Hematopoietic multipotent progenitor cell treated with erythropoietin and hydrocortisone succinate and interleukin-3 and kit ligand, for 17 days (in vitro differentiated cells): ENCODE results near the gene BTBD2.

Source experiments
- DNase-seq: peaks from one replicate; pipeline ENCODE4 v3.0.0-alpha.2; 2015; ENCODE audit warnings: low spot score

BTBD2 gene

DNA sequence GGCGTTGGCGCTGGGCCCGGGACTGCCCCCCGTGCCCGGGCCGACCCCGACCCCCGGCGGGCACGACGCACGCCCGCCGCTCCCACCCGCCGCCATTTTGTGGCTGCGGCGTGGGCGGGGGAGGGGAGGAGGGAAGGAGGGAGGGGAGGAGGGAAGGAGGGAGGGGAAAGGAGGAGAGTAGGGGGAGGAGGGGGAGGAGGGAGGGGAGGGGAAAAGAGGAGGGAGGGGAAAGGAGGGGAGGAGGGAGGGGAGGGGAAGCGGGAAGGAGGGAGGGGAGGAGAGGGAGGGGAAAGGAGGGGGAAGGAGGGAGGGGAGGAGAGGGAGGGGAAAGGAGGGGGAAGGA lies at the start of gene BTBD2:
Gene BTBD2, minus strand, starts transcription at position 107 of the 343 bp plus-strand sequence. Its CDS starts 11 bp downstream, at position 96.
- peak; percentile 46 for DNase-seq

GRCh38 chr19:2064788-2065524 lies 49.4 kb upstream of the BTBD2 start:
- DNase-seq = no peak

DNA sequence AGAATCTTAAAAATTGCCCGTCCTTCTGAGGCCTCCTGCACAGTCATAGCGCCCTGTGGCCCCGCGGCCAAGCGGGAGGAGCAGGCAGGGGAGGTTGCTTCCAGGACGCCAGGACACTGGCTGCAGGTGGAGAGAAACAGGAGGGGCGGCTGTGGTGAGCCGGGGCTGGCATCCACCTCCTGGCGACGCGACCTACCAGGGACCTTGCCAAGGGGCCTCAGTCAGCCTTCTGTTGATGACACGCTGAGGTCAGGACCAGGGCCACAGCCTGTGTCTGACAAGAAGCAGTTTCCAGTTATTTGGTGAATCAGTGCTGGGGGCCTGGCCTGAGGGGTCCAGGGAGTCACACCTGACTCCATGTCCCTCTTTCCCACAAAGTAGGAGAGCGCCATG lies 48.9 kb upstream of the BTBD2 start:
- no peak for DNase-seq

- no peak for DNase-seq
Measured at GRCh38 chr19:2063824-2064223, 48.3 kb upstream of the BTBD2 start.

DNA sequence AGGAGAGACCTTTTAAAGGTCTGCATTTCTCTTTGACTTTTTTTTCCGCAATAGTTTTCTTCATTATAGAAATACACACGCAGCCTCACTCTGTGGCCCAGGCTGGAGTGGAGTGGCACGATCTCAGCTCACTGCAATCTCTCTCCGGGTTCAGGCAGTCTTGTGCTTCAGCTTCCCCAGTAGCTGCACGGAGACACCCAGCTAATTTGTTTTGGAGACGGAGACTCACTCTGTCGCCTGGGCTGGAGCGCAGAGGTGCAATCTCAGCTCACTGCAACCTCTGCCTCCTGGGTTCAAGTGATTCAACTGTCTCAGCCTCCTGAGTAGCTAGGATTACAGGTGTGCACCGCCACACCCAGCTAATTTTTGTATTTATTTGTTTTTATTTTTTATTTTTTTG lies 47.3 kb upstream of the BTBD2 start:
- DNase-seq = no peak

DNA sequence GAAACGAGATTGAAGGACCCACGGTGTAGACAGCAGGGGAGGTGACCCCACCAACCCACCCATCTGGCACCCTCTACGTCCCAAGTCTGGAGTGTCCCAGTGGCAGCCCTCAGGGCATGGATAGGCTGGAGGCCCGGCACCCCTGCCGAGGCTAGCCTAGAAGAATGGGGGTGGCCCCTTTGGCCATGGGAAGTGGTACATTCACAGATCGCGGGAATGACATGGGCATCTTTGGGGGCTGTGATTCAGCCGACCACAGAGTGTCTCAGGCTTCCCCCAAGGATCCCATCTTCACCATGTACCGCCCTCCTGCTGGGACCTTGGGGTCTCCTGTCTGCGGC lies 46.8 kb upstream of the BTBD2 start:
- no peak for DNase-seq

DNA sequence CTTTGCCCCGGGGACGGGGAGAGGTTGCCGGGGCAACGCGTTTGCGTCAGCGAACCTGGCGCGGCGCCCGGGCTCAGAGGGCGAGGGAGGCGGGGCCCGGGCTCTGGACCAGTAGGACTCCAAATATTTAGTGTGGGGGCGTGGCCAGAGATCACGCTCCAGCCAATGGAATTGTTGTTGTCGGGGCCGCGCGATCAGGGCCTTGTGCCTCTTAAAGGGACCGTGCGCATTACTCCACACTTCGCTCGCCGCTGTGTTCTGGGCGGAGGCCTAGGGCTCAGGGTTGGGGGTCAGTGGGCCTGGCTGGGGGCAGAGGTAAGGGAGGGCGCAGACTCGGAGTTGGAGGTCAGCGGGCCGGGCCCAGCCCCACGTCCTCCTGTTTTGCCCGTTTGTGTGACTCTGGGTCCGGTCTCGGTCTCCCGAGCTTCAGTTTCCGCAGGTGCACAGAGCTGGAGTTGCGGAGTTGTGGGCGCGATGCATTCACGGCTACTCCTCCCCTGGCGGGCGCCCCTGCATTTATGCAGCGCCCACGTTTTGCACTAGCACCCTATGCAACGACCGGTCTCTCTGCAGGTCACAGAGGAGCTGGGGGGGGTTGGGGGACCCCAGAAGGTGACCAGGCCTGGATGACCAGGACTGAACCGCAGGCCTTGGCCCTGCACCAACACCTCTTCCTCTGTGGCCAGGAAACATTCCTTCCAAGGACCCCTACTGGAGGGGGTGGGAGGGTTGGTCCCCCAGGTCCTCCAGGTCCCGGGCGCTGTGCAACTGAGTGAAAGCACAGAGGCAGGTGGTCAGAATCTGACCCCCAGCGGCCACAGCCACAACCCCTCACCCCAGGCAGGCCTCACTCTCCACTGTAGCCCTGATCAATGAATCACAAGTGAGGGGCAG lies 46.2 kb upstream of the BTBD2 start:
- peak; percentile 100 for DNase-seq

- no peak for DNase-seq
Measured at GRCh38 chr19:2060884-2061494, 45.5 kb upstream of the BTBD2 start.

DNA sequence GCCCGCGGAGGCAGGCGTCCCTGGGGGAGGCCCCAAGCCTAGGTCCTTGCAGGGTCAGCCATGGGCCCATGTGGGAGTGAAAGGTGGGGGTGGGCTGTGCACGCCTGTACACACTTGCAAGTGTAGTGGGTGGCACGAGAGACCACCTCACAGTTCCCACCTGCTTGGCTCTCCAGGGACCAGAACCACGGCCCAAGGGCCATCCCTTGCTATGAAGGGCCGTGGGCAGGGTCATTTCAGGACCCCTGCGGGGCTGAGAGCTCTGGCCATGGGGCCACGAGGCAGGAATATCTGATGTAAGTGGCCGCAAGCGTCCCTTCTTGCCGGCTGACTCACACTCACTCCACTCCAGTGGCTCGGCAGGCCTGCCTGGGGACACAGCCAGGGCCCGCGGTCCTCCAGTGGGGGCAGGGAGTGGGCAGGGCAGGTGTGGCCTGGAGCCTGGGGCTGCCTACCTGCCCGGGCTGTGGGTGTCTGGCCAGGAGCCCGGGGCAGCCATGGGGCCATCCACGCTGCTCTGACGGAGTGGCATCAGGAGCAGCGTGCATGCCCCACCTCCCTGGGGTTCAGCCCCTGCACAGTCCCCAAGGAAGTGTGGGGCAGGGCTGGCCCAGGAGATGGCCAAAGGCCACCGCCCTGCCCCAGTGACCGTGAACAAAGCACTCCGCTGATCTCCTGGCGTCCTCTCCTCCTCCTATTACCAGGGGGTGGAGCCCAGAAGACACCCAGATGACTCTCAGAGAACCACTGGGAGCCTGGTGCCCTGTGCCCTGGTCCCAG lies 44.1 kb upstream of the BTBD2 start:
- peak; percentile 73 for DNase-seq

DNA sequence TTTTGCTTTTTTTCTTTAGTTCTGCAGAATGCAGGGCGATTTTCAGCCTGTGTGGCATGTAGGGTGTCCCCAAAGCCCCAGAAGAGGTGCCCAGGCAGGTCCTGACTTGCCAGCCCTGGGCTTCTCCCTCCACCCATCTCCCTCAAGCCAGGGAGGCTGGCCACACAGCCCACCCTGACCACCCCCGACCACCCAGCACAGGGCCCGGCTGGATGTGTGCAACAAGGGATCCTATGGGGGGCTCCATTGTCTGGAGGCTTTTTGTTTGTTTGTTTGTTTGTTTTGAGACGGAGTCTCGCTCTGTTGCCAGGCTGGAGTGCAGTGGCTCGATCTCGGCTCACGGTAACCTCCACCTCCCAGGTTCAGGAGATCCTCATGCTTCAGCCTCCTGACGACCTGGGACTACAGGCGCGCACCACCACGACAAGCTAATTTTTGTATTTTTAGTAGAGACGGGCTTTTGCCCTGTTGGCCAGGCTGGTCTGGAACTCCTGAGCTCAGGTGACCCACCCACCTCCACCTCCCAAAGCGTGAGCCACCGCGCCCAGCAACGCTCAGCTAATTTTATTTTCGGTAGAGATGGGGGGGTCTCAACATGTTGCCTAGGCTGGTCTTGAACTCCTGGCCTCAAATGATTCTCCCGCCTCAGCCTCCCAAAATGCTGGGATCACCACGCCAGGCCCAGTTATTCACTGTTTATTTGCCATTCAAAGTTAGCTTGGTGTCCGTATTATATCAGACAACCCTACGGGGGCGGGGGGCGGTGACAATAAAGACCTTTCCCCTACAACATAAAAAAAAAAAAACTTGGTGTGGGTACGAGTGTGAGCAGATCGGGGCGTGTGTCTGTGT lies 43.3 kb upstream of the BTBD2 start:
- no peak for DNase-seq

GRCh38 chr19:2057484-2058469 lies 42.3 kb upstream of the BTBD2 start:
- DNase-seq = no peak

- DNase-seq = no peak
Measured at GRCh38 chr19:2056837-2057192, 41.3 kb upstream of the BTBD2 start.

GRCh38 chr19:2055931-2056836 lies 40.7 kb upstream of the BTBD2 start:
- peak; percentile 69 for DNase-seq

DNA sequence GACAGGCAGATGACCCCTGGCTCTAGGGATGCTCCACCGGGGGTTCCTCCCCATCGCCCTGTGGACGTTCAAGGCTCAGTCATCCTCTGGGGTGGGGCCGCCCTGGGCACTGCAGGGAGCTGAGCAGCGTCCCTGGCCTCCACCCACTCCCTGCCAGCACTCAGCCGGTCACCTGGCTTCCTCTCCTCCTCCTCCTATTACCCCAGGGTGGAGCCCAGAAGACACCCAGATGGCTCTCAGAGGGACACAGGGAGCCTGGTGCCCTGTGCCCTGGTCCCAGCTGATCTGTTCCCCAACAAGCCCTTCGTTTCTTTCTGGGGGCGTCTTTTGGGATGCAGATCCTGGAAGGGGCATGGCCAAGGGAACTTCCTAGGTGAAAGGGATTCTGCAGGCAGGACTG lies 39.2 kb upstream of the BTBD2 start:
- peak; percentile 52 for DNase-seq

DNA sequence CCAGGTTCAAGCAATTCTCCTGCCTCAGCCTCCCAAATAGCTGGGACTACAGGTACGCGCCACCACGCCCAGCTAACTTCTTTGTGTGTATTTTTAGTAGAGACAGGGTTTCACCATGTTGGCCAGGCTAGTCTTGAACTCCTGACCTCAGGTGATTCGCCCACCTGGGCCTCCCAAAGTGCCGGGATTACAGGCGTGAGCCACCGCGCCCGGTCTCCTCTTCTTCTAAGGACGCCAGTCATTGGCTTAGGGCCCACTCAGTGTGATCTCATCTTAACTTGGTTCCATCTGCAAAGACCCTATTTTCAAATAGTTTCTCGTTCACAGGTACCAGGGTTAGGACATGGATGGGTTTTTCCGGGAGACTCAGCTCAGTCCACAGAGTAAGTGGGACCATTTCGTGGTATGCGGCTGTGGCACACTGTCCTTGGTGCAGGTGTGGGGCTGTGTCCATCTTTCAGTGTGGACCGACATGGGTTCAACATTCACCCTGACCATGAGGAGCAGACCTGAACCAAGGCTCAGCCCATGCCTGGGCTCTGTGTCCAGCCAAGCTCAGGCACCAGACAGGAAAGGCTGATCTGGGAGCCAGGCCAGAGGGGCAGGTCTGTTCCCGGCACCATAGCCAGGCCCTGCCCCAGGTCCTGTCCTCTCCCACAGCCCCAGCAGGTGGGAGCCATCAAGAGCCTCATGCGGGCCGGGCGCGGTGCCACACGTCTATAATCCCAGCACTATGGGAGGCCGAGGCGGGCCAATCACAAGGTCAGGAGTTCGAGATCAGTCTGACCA lies 38.3 kb upstream of the BTBD2 start:
- DNase-seq = no peak

GRCh38 chr19:2051773-2052704 lies 36.5 kb upstream of the BTBD2 start:
- peak; percentile 22 for DNase-seq
